GM23338 (cell line): ENCODE measurements around the gene NSG1. TPM values are rescaled to one million over a fixed set of nuclear protein-coding genes. Genes with fewer than 3 reads are reported as not detected.

Source experiments
- ATAC-seq: fragments of 200-7000 bp; cut with Tn5 transposase; 3 replicates; pipeline ENCODE4 v1.9.1; 2020
- DNase-seq: peaks from one replicate; pipeline ENCODE4 v3.0.0-alpha.2; 2015; ENCODE audit warnings: low spot score
- H2AFZ ChIP-seq: fragments of 200-600 bp; sonication (generic); 2 replicates; pipeline ENCODE4 v1.8.0; 2016; ENCODE audit warnings: antibody characterized with exemption, mild to moderate bottlenecking, moderate library complexity
- H3F3A ChIP-seq: fragments of 200-600 bp; sonication (generic); replicated peaks from 2 replicates; pipeline ENCODE4 v1.8.0; 2017; ENCODE audit warnings: antibody characterized with exemption, mixed run types, low read depth
- H3K27ac ChIP-seq: fragments of 200-600 bp; sonication (generic); 2 replicates; pipeline ENCODE4 v1.6.1; 2016; ENCODE audit warnings: low read depth
- H3K27me3 ChIP-seq: fragments of 200-600 bp; sonication (generic); 2 replicates; pipeline ENCODE4 v1.8.0; 2016; ENCODE audit warnings: mild to moderate bottlenecking, mixed run types, moderate library complexity; ENCODE audit not compliant: insufficient read depth
- H3K36me3 ChIP-seq: fragments of 200-600 bp; sonication (generic); 2 replicates; pipeline ENCODE4 v1.8.0; 2016; ENCODE audit warnings: mild to moderate bottlenecking; ENCODE audit not compliant: insufficient read depth
- H3K4me1 ChIP-seq: fragments of 200-600 bp; sonication (generic); 2 replicates; pipeline ENCODE4 v1.8.0; 2016; ENCODE audit warnings: mild to moderate bottlenecking, moderate library complexity; ENCODE audit not compliant: insufficient read depth
- H3K4me2 ChIP-seq: fragments of 200-600 bp; sonication (generic); 2 replicates; pipeline ENCODE4 v1.7.1; 2017; ENCODE audit warnings: mixed run types
- H3K4me3 ChIP-seq: fragments of 200-600 bp; sonication (generic); 2 replicates; pipeline ENCODE4 v1.6.1; 2016; ENCODE audit warnings: mixed run types
- H3K79me2 ChIP-seq: fragments of 200-600 bp; sonication (generic); replicated peaks from 2 replicates; pipeline ENCODE4 v1.8.0; 2017; ENCODE audit warnings: mild to moderate bottlenecking; ENCODE audit not compliant: insufficient read depth
- H3K9me2 ChIP-seq: fragments of 200-600 bp; sonication (generic); 2 replicates; pipeline ENCODE4 v1.8.0; 2017; ENCODE audit not compliant: insufficient read depth
- H4K20me1 ChIP-seq: fragments of 200-600 bp; sonication (generic); replicated peaks from 2 replicates; pipeline ENCODE4 v1.8.0; 2017; ENCODE audit warnings: mild to moderate bottlenecking; ENCODE audit not compliant: insufficient read depth
- H3K27ac Mint-ChIP-seq: 2 replicates; pipeline ENCODE4 v1.8.0; 2020; ENCODE audit warnings: inconsistent platforms, mild to moderate bottlenecking, moderate library complexity, mixed read lengths
- H3K27me3 Mint-ChIP-seq: 3 replicates; pipeline ENCODE4 v1.8.0; 2022; ENCODE audit warnings: low read depth, mild to moderate bottlenecking, moderate library complexity, mixed read lengths, inconsistent platforms; ENCODE audit not compliant: insufficient read depth, poor library complexity
- H3K36me3 Mint-ChIP-seq: 3 replicates; pipeline ENCODE4 v1.8.0; 2021; ENCODE audit warnings: low read depth, mild to moderate bottlenecking, inconsistent platforms, moderate library complexity, mixed read lengths
- H3K4me1 Mint-ChIP-seq: 3 replicates; pipeline ENCODE4 v1.8.0; 2020; ENCODE audit warnings: mild to moderate bottlenecking, inconsistent platforms, mixed read lengths
- H3K4me3 Mint-ChIP-seq: 3 replicates; pipeline ENCODE4 v1.8.0; 2021; ENCODE audit warnings: moderate library complexity, mild to moderate bottlenecking, inconsistent platforms, mixed read lengths
- H3K9me3 Mint-ChIP-seq: 3 replicates; pipeline ENCODE4 v1.8.0; 2020; ENCODE audit warnings: moderate library complexity, mild to moderate bottlenecking, inconsistent platforms, mixed read lengths
- CREB1 ChIP-seq: fragments of 250-450 bp; sonication (Bioruptor Pico); IDR thresholded peaks from 2 replicates; pipeline ENCODE4 v1.5.0; 2020; ENCODE audit warnings: low read depth, mild to moderate bottlenecking, moderate library complexity
- JUNB ChIP-seq: IDR thresholded peaks from one replicate; pipeline ENCODE4 v1.6.1; 2016; ENCODE audit warnings: antibody characterized with exemption; ENCODE audit not compliant: unreplicated experiment
- NANOG ChIP-seq: IDR thresholded peaks from 2 replicates; pipeline ENCODE4 v1.6.1; 2016; ENCODE audit warnings: antibody characterized with exemption, borderline replicate concordance
- POLR2AphosphoS5 ChIP-seq: IDR thresholded peaks from 2 replicates; pipeline ENCODE4 v1.6.1; 2016; ENCODE audit warnings: antibody characterized with exemption, low read depth
- STAT1 ChIP-seq: IDR thresholded peaks from one replicate; pipeline ENCODE4 v1.6.1; 2016; ENCODE audit warnings: antibody characterized with exemption; ENCODE audit not compliant: unreplicated experiment
- ZNF114 ChIP-seq: fragments of 250-450 bp; sonication (Bioruptor Pico); IDR thresholded peaks from 2 replicates; pipeline ENCODE4 v1.5.0; 2020; ENCODE audit warnings: mild to moderate bottlenecking, moderate library complexity
- ZNF331 ChIP-seq: fragments of 250-450 bp; sonication (Bioruptor Pico); IDR thresholded peaks from 2 replicates; pipeline ENCODE4 v1.5.0; 2020; ENCODE audit warnings: low read depth, mild to moderate bottlenecking, moderate library complexity
- polyA plus RNA-seq: library from polyadenylated mRNA; unstranded; fragments of >200 nt; fragmentation: Nextera tagmentation; extraction: Ambion mirVana; gene quantifications from 2 replicates; pipeline ENCODE4 v1.2.1, GENCODE V29; 2016
- total RNA-seq: library from RNA; depleted of rRNA; stranded (reverse); fragments of >200 nt; shearing (Covaris generic); gene quantifications from 2 replicates; pipeline ENCODE4 v1.2.3, GENCODE V29; 2014
- TF ChIP-seq, protein P1 (sequence below), 2 experiments: fragments of 200-600 bp in 1 of 2; sonication (generic) in 1 of 2; conservative IDR thresholded peaks; 2 replicates each; pipeline versions ENCODE4 v1.5.1 to v1.6.1; 2016 to 2017; ENCODE audit warnings: antibody characterized with exemption in 2 of 2, low read depth in 2 of 2, mild to moderate bottlenecking in 2 of 2, moderate library complexity in 1 of 2
- TF ChIP-seq, protein P2 (sequence below): fragments of 250-450 bp; sonication (Bioruptor Pico); IDR thresholded peaks from 2 replicates; pipeline ENCODE4 v1.5.0; 2020; ENCODE audit warnings: mild to moderate bottlenecking, moderate library complexity
- TF ChIP-seq, protein P3 (sequence below): IDR thresholded peaks from one replicate; pipeline ENCODE4 v1.6.1; 2018; ENCODE audit warnings: antibody characterized with exemption; ENCODE audit not compliant: unreplicated experiment
- TF ChIP-seq, protein P4 (sequence below): IDR thresholded peaks from 2 replicates; pipeline ENCODE4 v1.6.1; 2016; ENCODE audit warnings: antibody characterized with exemption

NSG1 gene
- total and polyA plus RNA-seq, 2 experiments from 2014 or later: 17.4 to 34.5 TPM

DNA sequence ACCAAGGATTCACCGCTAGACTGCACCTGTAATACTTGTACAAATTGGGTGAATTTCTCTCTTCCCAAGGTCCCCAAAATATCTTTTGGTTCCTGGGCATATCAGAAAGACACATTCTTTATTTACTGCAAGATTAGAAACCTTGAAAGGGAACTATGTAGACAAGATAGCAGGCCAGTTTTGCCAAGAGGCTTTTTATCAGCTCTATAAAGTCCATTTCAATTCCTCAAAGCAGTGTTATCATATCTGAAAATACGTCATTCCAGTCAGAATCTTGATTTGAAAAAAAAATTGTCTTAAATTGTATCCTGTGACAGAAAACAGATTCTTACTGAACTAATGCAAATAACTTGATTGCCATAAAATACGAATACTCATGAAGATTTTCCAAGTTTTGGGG, 37.0 kb upstream of the NSG1 start (continued):
- TF ChIP-seq, protein P1, sequence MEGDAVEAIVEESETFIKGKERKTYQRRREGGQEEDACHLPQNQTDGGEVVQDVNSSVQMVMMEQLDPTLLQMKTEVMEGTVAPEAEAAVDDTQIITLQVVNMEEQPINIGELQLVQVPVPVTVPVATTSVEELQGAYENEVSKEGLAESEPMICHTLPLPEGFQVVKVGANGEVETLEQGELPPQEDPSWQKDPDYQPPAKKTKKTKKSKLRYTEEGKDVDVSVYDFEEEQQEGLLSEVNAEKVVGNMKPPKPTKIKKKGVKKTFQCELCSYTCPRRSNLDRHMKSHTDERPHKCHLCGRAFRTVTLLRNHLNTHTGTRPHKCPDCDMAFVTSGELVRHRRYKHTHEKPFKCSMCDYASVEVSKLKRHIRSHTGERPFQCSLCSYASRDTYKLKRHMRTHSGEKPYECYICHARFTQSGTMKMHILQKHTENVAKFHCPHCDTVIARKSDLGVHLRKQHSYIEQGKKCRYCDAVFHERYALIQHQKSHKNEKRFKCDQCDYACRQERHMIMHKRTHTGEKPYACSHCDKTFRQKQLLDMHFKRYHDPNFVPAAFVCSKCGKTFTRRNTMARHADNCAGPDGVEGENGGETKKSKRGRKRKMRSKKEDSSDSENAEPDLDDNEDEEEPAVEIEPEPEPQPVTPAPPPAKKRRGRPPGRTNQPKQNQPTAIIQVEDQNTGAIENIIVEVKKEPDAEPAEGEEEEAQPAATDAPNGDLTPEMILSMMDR (conservative IDR thresholded peaks at IDR 0.05; ENCODE audit: low read depth in 2 of 2): no peak

DNA sequence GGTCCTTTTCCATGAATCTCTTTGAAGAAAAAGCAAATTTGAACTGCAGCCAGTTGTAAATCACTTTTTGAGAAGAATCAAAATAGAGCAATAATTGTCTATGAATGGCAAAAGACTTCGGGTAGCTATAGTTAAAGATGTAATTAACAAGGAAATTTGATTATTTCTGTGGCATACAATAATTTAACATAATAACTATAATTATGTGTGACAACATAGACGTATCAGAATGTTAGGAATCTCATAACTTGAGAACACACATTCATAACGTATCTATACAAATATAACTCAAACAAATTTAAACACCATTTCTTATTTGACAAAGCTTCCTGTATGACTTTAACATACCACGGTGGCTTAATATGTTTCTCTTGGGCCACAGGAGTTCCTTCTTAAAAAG, 36.0 kb upstream of the NSG1 start:
- DNase-seq (no peak), ATAC-seq (no peak)
- no peak overlapping the region for H3K27ac ChIP-seq
- H3K4me2 ChIP-seq: no peak overlapping the region
- no peaks in the 10 kb centered on the region for H3K36me3 ChIP-seq
- H3K4me3 Mint-ChIP-seq: no peak overlapping the region
- H2AFZ ChIP-seq: no peak overlapping the region
- no peaks in the 10 kb centered on the region for H4K20me1 ChIP-seq
- no peaks in the 10 kb centered on the region for H3K9me2 ChIP-seq
- no peaks in the 10 kb centered on the region for H3K79me2 ChIP-seq
- no peaks in the 10 kb centered on the region for H3K4me1 ChIP-seq
- H3K4me3 ChIP-seq: no peak overlapping the region
- no peaks in the 10 kb centered on the region for H3F3A ChIP-seq
- no peak overlapping the region for H3K27ac Mint-ChIP-seq
- H3K4me1 Mint-ChIP-seq: peaks cover 2% of the 10 kb centered on the region; the same call in 1 of the 3 replicates
- H3K27me3 Mint-ChIP-seq: peaks cover 7% of the 10 kb centered on the region
- peaks cover 5% of the 10 kb centered on the region; the same call in 2 of the 3 replicates for H3K9me3 Mint-ChIP-seq
- H3K36me3 Mint-ChIP-seq: no peaks in the 10 kb centered on the region; the same call in 2 of the 3 replicates
- no peaks in the 10 kb centered on the region for H3K27me3 ChIP-seq
- TF ChIP-seq, protein P1 (conservative IDR thresholded peaks at IDR 0.05; ENCODE audit: low read depth in 2 of 2): no peak
- TF ChIP-seq, protein P2, sequence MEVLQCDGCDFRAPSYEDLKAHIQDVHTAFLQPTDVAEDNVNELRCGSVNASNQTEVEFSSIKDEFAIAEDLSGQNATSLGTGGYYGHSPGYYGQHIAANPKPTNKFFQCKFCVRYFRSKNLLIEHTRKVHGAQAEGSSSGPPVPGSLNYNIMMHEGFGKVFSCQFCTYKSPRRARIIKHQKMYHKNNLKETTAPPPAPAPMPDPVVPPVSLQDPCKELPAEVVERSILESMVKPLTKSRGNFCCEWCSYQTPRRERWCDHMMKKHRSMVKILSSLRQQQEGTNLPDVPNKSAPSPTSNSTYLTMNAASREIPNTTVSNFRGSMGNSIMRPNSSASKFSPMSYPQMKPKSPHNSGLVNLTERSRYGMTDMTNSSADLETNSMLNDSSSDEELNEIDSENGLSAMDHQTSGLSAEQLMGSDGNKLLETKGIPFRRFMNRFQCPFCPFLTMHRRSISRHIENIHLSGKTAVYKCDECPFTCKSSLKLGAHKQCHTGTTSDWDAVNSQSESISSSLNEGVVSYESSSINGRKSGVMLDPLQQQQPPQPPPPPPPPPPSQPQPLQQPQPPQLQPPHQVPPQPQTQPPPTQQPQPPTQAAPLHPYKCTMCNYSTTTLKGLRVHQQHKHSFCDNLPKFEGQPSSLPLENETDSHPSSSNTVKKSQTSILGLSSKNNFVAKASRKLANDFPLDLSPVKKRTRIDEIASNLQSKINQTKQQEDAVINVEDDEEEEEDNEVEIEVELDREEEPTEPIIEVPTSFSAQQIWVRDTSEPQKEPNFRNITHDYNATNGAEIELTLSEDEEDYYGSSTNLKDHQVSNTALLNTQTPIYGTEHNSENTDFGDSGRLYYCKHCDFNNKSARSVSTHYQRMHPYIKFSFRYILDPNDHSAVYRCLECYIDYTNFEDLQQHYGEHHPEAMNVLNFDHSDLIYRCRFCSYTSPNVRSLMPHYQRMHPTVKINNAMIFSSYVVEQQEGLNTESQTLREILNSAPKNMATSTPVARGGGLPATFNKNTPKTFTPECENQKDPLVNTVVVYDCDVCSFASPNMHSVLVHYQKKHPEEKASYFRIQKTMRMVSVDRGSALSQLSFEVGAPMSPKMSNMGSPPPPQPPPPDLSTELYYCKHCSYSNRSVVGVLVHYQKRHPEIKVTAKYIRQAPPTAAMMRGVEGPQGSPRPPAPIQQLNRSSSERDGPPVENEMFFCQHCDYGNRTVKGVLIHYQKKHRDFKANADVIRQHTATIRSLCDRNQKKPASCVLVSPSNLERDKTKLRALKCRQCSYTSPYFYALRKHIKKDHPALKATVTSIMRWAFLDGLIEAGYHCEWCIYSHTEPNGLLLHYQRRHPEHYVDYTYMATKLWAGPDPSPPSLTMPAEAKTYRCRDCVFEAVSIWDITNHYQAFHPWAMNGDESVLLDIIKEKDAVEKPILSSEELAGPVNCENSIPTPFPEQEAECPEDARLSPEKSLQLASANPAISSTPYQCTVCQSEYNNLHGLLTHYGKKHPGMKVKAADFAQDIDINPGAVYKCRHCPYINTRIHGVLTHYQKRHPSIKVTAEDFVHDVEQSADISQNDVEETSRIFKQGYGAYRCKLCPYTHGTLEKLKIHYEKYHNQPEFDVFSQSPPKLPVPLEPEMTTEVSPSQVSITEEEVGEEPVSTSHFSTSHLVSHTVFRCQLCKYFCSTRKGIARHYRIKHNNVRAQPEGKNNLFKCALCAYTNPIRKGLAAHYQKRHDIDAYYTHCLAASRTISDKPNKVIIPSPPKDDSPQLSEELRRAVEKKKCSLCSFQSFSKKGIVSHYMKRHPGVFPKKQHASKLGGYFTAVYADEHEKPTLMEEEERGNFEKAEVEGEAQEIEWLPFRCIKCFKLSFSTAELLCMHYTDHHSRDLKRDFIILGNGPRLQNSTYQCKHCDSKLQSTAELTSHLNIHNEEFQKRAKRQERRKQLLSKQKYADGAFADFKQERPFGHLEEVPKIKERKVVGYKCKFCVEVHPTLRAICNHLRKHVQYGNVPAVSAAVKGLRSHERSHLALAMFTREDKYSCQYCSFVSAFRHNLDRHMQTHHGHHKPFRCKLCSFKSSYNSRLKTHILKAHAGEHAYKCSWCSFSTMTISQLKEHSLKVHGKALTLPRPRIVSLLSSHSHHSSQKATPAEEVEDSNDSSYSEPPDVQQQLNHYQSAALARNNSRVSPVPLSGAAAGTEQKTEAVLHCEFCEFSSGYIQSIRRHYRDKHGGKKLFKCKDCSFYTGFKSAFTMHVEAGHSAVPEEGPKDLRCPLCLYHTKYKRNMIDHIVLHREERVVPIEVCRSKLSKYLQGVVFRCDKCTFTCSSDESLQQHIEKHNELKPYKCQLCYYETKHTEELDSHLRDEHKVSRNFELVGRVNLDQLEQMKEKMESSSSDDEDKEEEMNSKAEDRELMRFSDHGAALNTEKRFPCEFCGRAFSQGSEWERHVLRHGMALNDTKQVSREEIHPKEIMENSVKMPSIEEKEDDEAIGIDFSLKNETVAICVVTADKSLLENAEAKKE (CRISPR knock-in tag): no peak
- TF ChIP-seq NANOG: no peak
- no peak for TF ChIP-seq CREB1 (CRISPR knock-in tag)
- TF ChIP-seq ZNF114 (CRISPR knock-in tag): no peak
- TF ChIP-seq ZNF331 (CRISPR knock-in tag): no peak
- TF ChIP-seq, protein P3, sequence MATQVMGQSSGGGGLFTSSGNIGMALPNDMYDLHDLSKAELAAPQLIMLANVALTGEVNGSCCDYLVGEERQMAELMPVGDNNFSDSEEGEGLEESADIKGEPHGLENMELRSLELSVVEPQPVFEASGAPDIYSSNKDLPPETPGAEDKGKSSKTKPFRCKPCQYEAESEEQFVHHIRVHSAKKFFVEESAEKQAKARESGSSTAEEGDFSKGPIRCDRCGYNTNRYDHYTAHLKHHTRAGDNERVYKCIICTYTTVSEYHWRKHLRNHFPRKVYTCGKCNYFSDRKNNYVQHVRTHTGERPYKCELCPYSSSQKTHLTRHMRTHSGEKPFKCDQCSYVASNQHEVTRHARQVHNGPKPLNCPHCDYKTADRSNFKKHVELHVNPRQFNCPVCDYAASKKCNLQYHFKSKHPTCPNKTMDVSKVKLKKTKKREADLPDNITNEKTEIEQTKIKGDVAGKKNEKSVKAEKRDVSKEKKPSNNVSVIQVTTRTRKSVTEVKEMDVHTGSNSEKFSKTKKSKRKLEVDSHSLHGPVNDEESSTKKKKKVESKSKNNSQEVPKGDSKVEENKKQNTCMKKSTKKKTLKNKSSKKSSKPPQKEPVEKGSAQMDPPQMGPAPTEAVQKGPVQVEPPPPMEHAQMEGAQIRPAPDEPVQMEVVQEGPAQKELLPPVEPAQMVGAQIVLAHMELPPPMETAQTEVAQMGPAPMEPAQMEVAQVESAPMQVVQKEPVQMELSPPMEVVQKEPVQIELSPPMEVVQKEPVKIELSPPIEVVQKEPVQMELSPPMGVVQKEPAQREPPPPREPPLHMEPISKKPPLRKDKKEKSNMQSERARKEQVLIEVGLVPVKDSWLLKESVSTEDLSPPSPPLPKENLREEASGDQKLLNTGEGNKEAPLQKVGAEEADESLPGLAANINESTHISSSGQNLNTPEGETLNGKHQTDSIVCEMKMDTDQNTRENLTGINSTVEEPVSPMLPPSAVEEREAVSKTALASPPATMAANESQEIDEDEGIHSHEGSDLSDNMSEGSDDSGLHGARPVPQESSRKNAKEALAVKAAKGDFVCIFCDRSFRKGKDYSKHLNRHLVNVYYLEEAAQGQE: no peak
- no peak for TF ChIP-seq STAT1
- TF ChIP-seq, protein P4, sequence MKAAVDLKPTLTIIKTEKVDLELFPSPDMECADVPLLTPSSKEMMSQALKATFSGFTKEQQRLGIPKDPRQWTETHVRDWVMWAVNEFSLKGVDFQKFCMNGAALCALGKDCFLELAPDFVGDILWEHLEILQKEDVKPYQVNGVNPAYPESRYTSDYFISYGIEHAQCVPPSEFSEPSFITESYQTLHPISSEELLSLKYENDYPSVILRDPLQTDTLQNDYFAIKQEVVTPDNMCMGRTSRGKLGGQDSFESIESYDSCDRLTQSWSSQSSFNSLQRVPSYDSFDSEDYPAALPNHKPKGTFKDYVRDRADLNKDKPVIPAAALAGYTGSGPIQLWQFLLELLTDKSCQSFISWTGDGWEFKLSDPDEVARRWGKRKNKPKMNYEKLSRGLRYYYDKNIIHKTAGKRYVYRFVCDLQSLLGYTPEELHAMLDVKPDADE: no peak
- no peak for TF ChIP-seq POLR2AphosphoS5
- no peak for TF ChIP-seq JUNB
